Measurements from ENCODE around the gene ACACA.

ACACA gene

GRCh38 chr17:37051381-37051780 is 355.3 kb downstream of the ACACA start:
- ChIA-PET CTCF (interaction anchor here (0.6 to 1.6 kb wide), 4 partner anchors 128 to 920 kb away, joined by 3 to 5 read pairs (median 4); no protein-coding TSS in a partner anchor), POLR2A (interaction anchor here (1.0 kb wide), 1 partner anchor 115 kb away, joined by 3 read pairs; no protein-coding TSS in a partner anchor)
- Histone ChIP-seq H3K4me1 (ENCODE audit: control insufficient read depth, insufficient read depth, low read length) (peaks cover 7% of the 10 kb centered on the region; the same call in 1 of the 2 replicates), H3K4me3 (ENCODE audit: low read depth, low read length) (no peak overlapping the region), H3K27ac (ENCODE audit: extremely low read depth, low read depth, low read length) (no peak overlapping the region), H3K9me3 (ENCODE audit: control insufficient read depth, insufficient read depth, low read depth, low read length) (no peaks in the 10 kb centered on the region), H3K36me3 (ENCODE audit: control insufficient read depth in 2 of 2, insufficient read depth in 1 of 2, low read length in 2 of 2) (peaks cover 0 to 49% of the 10 kb centered on the region in 2 experiments; a peak in 2 of 3 replicates)
- no peak for TF ChIP-seq ZNF791 (tag by site-specific recombination; IDR thresholded peaks at IDR 0.05)
- no peak for TF ChIP-seq ZBTB6 (tag by site-specific recombination; IDR thresholded peaks at IDR 0.05)
- TF ChIP-seq GFI1B (tag by site-specific recombination; IDR thresholded peaks at IDR 0.05): no peak
- no peak for TF ChIP-seq ZNF2 (tag by site-specific recombination; IDR thresholded peaks at IDR 0.05)
- TF ChIP-seq, protein P1, sequence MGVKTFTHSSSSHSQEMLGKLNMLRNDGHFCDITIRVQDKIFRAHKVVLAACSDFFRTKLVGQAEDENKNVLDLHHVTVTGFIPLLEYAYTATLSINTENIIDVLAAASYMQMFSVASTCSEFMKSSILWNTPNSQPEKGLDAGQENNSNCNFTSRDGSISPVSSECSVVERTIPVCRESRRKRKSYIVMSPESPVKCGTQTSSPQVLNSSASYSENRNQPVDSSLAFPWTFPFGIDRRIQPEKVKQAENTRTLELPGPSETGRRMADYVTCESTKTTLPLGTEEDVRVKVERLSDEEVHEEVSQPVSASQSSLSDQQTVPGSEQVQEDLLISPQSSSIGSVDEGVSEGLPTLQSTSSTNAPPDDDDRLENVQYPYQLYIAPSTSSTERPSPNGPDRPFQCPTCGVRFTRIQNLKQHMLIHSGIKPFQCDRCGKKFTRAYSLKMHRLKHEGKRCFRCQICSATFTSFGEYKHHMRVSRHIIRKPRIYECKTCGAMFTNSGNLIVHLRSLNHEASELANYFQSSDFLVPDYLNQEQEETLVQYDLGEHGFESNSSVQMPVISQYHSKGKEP (tag by site-specific recombination; IDR thresholded peaks at IDR 0.05): no peak
- TF ChIP-seq FEZF1 (tag by site-specific recombination; IDR thresholded peaks at IDR 0.05): no peak
- no peak for TF ChIP-seq ZNF549 (tag by site-specific recombination; IDR thresholded peaks at IDR 0.05)
- TF ChIP-seq ZNF202 (tag by site-specific recombination; IDR thresholded peaks at IDR 0.05; ENCODE audit: borderline replicate concordance): no peak
- TF ChIP-seq ZNF555 (tag by site-specific recombination; conservative IDR thresholded peaks at IDR 0.05): no peak
- TF ChIP-seq KLF9 (tag by site-specific recombination; IDR thresholded peaks at IDR 0.05; ENCODE audit: low read depth): no peak
- no peak for TF ChIP-seq ZNF660 (tag by site-specific recombination; IDR thresholded peaks at IDR 0.05)
- TF ChIP-seq, protein P2, sequence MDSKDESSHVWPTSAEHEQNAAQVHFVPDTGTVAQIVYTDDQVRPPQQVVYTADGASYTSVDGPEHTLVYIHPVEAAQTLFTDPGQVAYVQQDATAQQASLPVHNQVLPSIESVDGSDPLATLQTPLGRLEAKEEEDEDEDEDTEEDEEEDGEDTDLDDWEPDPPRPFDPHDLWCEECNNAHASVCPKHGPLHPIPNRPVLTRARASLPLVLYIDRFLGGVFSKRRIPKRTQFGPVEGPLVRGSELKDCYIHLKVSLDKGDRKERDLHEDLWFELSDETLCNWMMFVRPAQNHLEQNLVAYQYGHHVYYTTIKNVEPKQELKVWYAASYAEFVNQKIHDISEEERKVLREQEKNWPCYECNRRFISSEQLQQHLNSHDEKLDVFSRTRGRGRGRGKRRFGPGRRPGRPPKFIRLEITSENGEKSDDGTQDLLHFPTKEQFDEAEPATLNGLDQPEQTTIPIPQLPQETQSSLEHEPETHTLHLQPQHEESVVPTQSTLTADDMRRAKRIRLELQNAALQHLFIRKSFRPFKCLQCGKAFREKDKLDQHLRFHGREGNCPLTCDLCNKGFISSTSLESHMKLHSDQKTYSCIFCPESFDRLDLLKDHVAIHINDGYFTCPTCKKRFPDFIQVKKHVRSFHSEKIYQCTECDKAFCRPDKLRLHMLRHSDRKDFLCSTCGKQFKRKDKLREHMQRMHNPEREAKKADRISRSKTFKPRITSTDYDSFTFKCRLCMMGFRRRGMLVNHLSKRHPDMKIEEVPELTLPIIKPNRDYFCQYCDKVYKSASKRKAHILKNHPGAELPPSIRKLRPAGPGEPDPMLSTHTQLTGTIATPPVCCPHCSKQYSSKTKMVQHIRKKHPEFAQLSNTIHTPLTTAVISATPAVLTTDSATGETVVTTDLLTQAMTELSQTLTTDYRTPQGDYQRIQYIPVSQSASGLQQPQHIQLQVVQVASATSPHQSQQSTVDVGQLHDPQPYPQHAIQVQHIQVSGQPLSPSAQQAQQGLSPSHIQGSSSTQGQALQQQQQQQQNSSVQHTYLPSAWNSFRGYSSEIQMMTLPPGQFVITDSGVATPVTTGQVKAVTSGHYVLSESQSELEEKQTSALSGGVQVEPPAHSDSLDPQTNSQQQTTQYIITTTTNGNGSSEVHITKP (tag by site-specific recombination; IDR thresholded peaks at IDR 0.05): no peak
- no peak for TF ChIP-seq BCL11A (tag by site-specific recombination; IDR thresholded peaks at IDR 0.05; ENCODE audit: low read depth)
- no peak for TF ChIP-seq ZNF548 (tag by site-specific recombination; IDR thresholded peaks at IDR 0.05)
- TF ChIP-seq, protein P3, sequence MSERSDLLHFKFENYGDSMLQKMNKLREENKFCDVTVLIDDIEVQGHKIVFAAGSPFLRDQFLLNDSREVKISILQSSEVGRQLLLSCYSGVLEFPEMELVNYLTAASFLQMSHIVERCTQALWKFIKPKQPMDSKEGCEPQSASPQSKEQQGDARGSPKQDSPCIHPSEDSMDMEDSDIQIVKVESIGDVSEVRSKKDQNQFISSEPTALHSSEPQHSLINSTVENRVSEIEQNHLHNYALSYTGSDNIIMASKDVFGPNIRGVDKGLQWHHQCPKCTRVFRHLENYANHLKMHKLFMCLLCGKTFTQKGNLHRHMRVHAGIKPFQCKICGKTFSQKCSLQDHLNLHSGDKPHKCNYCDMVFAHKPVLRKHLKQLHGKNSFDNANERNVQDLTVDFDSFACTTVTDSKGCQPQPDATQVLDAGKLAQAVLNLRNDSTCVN (tag by site-specific recombination; optimal IDR thresholded peaks at IDR 0.05): no peak
- TF ChIP-seq ZNF19 (tag by site-specific recombination; IDR thresholded peaks at IDR 0.05; ENCODE audit: low read depth): no peak
- TF ChIP-seq GLI2 (tag by site-specific recombination; IDR thresholded peaks at IDR 0.05; ENCODE audit: borderline replicate concordance, low read depth): no peak
- TF ChIP-seq ZNF324 (tag by site-specific recombination; IDR thresholded peaks at IDR 0.05): no peak
- no peak for TF ChIP-seq ZNF707 (tag by site-specific recombination; IDR thresholded peaks at IDR 0.05)

Data from HEK293 (cell line).